Neutrophil (primary cell): Measurements from ENCODE around the gene PIK3R5.

ENCODE experiments used
- H3K27ac ChIP-seq: fragments of 200-600 bp; sonication (generic); 2 replicates; pipeline ENCODE4 v1.5.1; 2016; ENCODE audit warnings: mild to moderate bottlenecking, moderate library complexity
- H3K27me3 ChIP-seq: fragments of 200-600 bp; sonication (generic); 2 replicates; pipeline ENCODE4 v1.6.0; 2016; ENCODE audit warnings: mild to moderate bottlenecking
- H3K36me3 ChIP-seq: fragments of 200-600 bp; sonication (generic); 2 replicates; pipeline ENCODE4 v1.5.1; 2017
- H3K4me1 ChIP-seq, 2 experiments: fragments of 200-600 bp in 1 of 2; sonication (generic) in 1 of 2; 1 replicate in 1 of 2; 2 replicates in 1 of 2; pipeline versions ENCODE4 v1.5.1 to v1.6.1; 2013 to 2016; ENCODE audit warnings: low read depth in 1 of 2, low read length in 1 of 2, mild to moderate bottlenecking in 1 of 2, moderate library complexity in 1 of 2; ENCODE audit not compliant: control insufficient read depth in 1 of 2, insufficient read depth in 1 of 2
- H3K4me3 ChIP-seq, 2 experiments: fragments of 200-600 bp in 1 of 2; sonication (generic) in 1 of 2; 1 replicate in 1 of 2; 2 replicates in 1 of 2; pipeline ENCODE4 v1.5.1; 2013 to 2016; ENCODE audit warnings: low read depth in 1 of 2, low read length in 1 of 2, mild to moderate bottlenecking in 1 of 2, moderate library complexity in 1 of 2
- H3K9me3 ChIP-seq: fragments of 200-600 bp; sonication (generic); 2 replicates; pipeline ENCODE4 v1.5.1; 2016
- CTCF ChIP-seq: fragments of 200-600 bp; sonication (generic); IDR thresholded peaks from 2 replicates; pipeline ENCODE4 v1.5.1; 2016; ENCODE audit warnings: antibody characterized with exemption

PIK3R5 gene

GRCh38 chr17:8847891-8848290, 117.6 kb downstream of the PIK3R5 start:
- TF ChIP-seq CTCF: no peak
- no peak overlapping the region for H3K4me3 ChIP-seq
- no peak overlapping the region for H3K27ac ChIP-seq
- H3K27me3 ChIP-seq: no peaks in the 10 kb centered on the region
- H3K4me1 ChIP-seq: peaks cover 7 to 11% of the 10 kb centered on the region in 2 experiments
- H3K36me3 ChIP-seq: peaks cover 53% of the 10 kb centered on the region
- no peaks in the 10 kb centered on the region for H3K9me3 ChIP-seq

- no peak overlapping the region for H3K4me3 ChIP-seq
- no peaks in the 10 kb centered on the region for H3K27me3 ChIP-seq
- H3K36me3 ChIP-seq: peaks cover 49% of the 10 kb centered on the region
- TF ChIP-seq CTCF: no peak
- H3K4me1 ChIP-seq: peaks cover 14 to 21% of the 10 kb centered on the region in 2 experiments
- no peaks in the 10 kb centered on the region for H3K9me3 ChIP-seq
- H3K27ac ChIP-seq: no peak overlapping the region
Measured at GRCh38 chr17:8846768-8847211, 118.7 kb downstream of the PIK3R5 start.

- Histone ChIP-seq H3K36me3 (peaks cover 49% of the 10 kb centered on the region), H3K27ac (no peak overlapping the region), H3K4me3 (no peak overlapping the region), H3K9me3 (no peaks in the 10 kb centered on the region), H3K27me3 (no peaks in the 10 kb centered on the region), H3K4me1 (peaks cover 14 to 19% of the 10 kb centered on the region in 2 experiments)
- no peak for TF ChIP-seq CTCF
Measured at GRCh38 chr17:8844229-8845218, 121.0 kb downstream of the PIK3R5 start.

- Histone ChIP-seq H3K36me3 (peaks cover 49% of the 10 kb centered on the region), H3K27me3 (no peaks in the 10 kb centered on the region), H3K27ac (peak overlapping the region; percentile 23), H3K9me3 (no peaks in the 10 kb centered on the region), H3K4me1 (peaks cover 14 to 17% of the 10 kb centered on the region in 2 experiments), H3K4me3 (no peak overlapping the region)
- TF ChIP-seq CTCF: no peak
Measured at GRCh38 chr17:8843344-8843743, 122.2 kb downstream of the PIK3R5 start.

- Histone ChIP-seq H3K36me3 (peaks cover 49% of the 10 kb centered on the region), H3K9me3 (no peaks in the 10 kb centered on the region), H3K27me3 (no peaks in the 10 kb centered on the region), H3K4me1 (peaks cover 14 to 17% of the 10 kb centered on the region in 2 experiments), H3K4me3 (no peak overlapping the region), H3K27ac (no peak overlapping the region)
- no peak for TF ChIP-seq CTCF
Measured at GRCh38 chr17:8841844-8842243, 123.7 kb downstream of the PIK3R5 start.
